Renal pelvis (tissue), 4 donors: ENCODE results near the gene FARS2. TPM values are rescaled to one million over a fixed set of nuclear protein-coding genes. Genes with fewer than 3 reads are reported as not detected.
"Not testable (repeated sequence)": the region's sequence is repeated elsewhere in the genome, so short reads cannot be mapped to it uniquely, and the experiment has no call there.

Experiments
- DNase-seq: peaks from one replicate; pipeline ENCODE4 v3.0.0-alpha.2; 2013
- polyA plus RNA-seq, 3 donors: library from polyadenylated mRNA; unstranded; fragments of 120-200 nt; gene quantifications; one replicate each; pipeline ENCODE4 v1.2.1, GENCODE V29; 2013; ENCODE audit not compliant: insufficient read length in 3 of 3

Gene FARS2
- polyA plus RNA-seq, 3 donors = 18.6 to 22.3 (median 22.2) TPM

GRCh38 chr6:5683747-5684146, 422.4 kb downstream of the FARS2 start:
- not testable (repeated sequence) for DNase-seq

GRCh38 chr6:5684320-5685053, 423.2 kb downstream of the FARS2 start:
- DNase-seq = no peak

GRCh38 chr6:5693225-5694145, 432.2 kb downstream of the FARS2 start:
- no peak for DNase-seq

GRCh38 chr6:5695260-5696245, 434.2 kb downstream of the FARS2 start:
- DNase-seq = no peak

GRCh38 chr6:5697508-5697907, 436.2 kb downstream of the FARS2 start:
- DNase-seq = no peak

- no peak for DNase-seq
Measured at GRCh38 chr6:5698318-5698717, 437.0 kb downstream of the FARS2 start.

GRCh38 chr6:5699064-5699463, 437.8 kb downstream of the FARS2 start:
- DNase-seq = not testable (repeated sequence)

- no peak for DNase-seq
Measured at GRCh38 chr6:5701174-5701573, 439.9 kb downstream of the FARS2 start.

- no peak for DNase-seq
Measured at GRCh38 chr6:5704708-5705107, 443.4 kb downstream of the FARS2 start.

- DNase-seq = no peak
Measured at GRCh38 chr6:5705252-5705651, 443.9 kb downstream of the FARS2 start.

- DNase-seq = no peak
Measured at GRCh38 chr6:5706124-5707033, 445.1 kb downstream of the FARS2 start.

GRCh38 chr6:5707281-5708045, 446.1 kb downstream of the FARS2 start:
- DNase-seq = no peak

- no peak for DNase-seq
Measured at GRCh38 chr6:5710516-5710915, 449.2 kb downstream of the FARS2 start.

- DNase-seq = no peak
Measured at GRCh38 chr6:5710936-5711335, 449.6 kb downstream of the FARS2 start.

GRCh38 chr6:5712349-5713215, 451.3 kb downstream of the FARS2 start:
- DNase-seq = no peak

- DNase-seq = no peak
Measured at GRCh38 chr6:5713519-5713918, 452.2 kb downstream of the FARS2 start.

GRCh38 chr6:5718231-5718947, 457.1 kb downstream of the FARS2 start:
- no peak for DNase-seq
